Smooth muscle cell (in vitro differentiated cells): Measurements from ENCODE around the gene TMEM86A. TPM values are rescaled to one million over a fixed set of nuclear protein-coding genes. Genes with fewer than 3 reads are reported as not detected.

ENCODE experiments used
- DNase-seq: peaks from one replicate; lab custom pipeline; 2025; ENCODE audit not compliant: unreplicated experiment; lab: John Stamatoyannopoulos, UW
- H2AFZ ChIP-seq: fragments of 200-600 bp; sonication (generic); 2 replicates; pipeline ENCODE4 v1.6.0; 2016; ENCODE audit warnings: antibody characterized with exemption, low read depth, mild to moderate bottlenecking
- H3F3A ChIP-seq: fragments of 200-600 bp; sonication (generic); 2 replicates; pipeline ENCODE4 v1.6.0; 2017; ENCODE audit warnings: antibody characterized with exemption, low read depth
- H3K27ac ChIP-seq: fragments of 200-600 bp; sonication (generic); 2 replicates; pipeline ENCODE4 v1.5.1; 2016; ENCODE audit warnings: low read depth, mild to moderate bottlenecking
- H3K27me3 ChIP-seq: fragments of 200-600 bp; sonication (generic); 2 replicates; pipeline ENCODE4 v1.6.1; 2016; ENCODE audit warnings: low read depth, mild to moderate bottlenecking
- H3K36me3 ChIP-seq: fragments of 200-600 bp; sonication (generic); 2 replicates; pipeline ENCODE4 v1.5.1; 2016; ENCODE audit warnings: low read depth
- H3K4me1 ChIP-seq: fragments of 200-600 bp; sonication (generic); 2 replicates; pipeline ENCODE4 v1.5.1; 2016; ENCODE audit warnings: low read depth
- H3K4me2 ChIP-seq: fragments of 200-600 bp; sonication (generic); 2 replicates; pipeline ENCODE4 v1.6.0; 2016; ENCODE audit warnings: mild to moderate bottlenecking
- H3K4me3 ChIP-seq: fragments of 200-600 bp; sonication (generic); 2 replicates; pipeline ENCODE4 v1.5.1; 2016; ENCODE audit warnings: mild to moderate bottlenecking
- H3K79me2 ChIP-seq: fragments of 200-600 bp; sonication (generic); 2 replicates; pipeline ENCODE4 v1.6.0; 2016; ENCODE audit warnings: low read depth, mild to moderate bottlenecking
- H3K9ac ChIP-seq: fragments of 200-600 bp; sonication (generic); 2 replicates; pipeline ENCODE4 v1.6.0; 2016; ENCODE audit warnings: low read depth
- H3K9me3 ChIP-seq: fragments of 200-600 bp; sonication (generic); replicated peaks from 2 replicates; pipeline ENCODE4 v1.5.1; 2016; ENCODE audit warnings: low read depth
- H4K20me1 ChIP-seq: fragments of 200-600 bp; sonication (generic); 2 replicates; pipeline ENCODE4 v1.6.0; 2016; ENCODE audit warnings: low read depth
- WGBS: methylation state at CpG from one replicate; pipeline ENCODE4 v1.1.7; 2016; ENCODE audit warnings: low lambda C conversion rate; 5-methylcytosine and 5-hydroxymethylcytosine counted together
- polyA plus RNA-seq: library from polyadenylated mRNA; unstranded; fragments of >200 nt; fragmentation: Nextera tagmentation; extraction: Ambion mirVana; gene quantifications from 2 replicates; pipeline ENCODE4 v1.2.1, GENCODE V29; 2016
- total RNA-seq: library from RNA; depleted of rRNA; stranded (reverse); fragments of >200 nt; gene quantifications from 2 replicates; pipeline ENCODE4 v1.2.3, GENCODE V29; 2014
- TF ChIP-seq, protein P1 (sequence below): fragments of 200-600 bp; sonication (generic); IDR thresholded peaks from 2 replicates; pipeline ENCODE4 v1.5.1; 2017; ENCODE audit warnings: borderline replicate concordance, mild to moderate bottlenecking, antibody characterized with exemption; ENCODE audit not compliant: insufficient read depth, poor library complexity, severe bottlenecking

TMEM86A gene
- total and polyA plus RNA-seq, 2 experiments from 2014 or later: 1.2 to 2.6 TPM

DNA sequence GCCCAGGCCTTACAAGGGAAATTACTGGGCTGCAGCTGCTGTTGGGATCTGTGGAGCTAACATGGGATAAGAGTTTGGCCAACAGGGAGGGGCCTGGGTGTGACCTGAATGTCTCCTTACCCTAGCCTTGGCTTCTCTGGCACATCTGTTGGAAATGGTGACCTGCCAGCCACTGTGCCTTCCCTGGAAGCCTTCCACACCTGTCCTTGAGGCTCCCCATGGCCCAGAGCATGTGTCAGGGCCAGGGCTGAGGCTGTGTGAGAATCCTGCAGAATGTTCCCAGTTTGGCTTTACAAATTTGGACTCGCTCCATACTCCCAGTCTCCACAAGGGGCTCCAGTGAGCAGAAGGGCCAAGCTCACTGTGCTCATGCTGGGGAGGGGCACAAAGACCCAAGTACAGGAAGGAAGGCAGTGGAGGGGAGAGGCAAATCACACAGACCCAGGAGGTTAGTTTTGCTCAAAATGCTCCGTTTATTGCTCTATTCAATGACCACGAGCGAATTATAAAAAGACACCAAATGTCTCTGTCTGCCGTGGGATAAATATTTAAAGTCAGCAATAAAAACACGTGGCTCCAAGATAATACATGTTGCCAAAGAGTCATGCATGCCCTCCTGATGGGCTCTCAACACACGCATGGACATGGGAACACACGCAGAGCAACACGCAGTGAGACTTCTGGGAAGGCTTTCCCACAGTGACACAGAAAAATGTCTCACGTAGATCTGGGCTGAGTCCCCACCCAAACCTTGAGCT is 29.1 kb downstream of the TMEM86A start:
- H2AFZ ChIP-seq: no peak overlapping the region
- no peaks in the 10 kb centered on the region for H3K9me3 ChIP-seq
- no peaks in the 10 kb centered on the region for H3K36me3 ChIP-seq
- no peaks in the 10 kb centered on the region for H4K20me1 ChIP-seq
- no peaks in the 10 kb centered on the region for H3K27me3 ChIP-seq
- no peak overlapping the region for H3K4me2 ChIP-seq
- 54% methylated on average over 10 of the region's 10 CpGs for WGBS
- H3K79me2 ChIP-seq: no peaks in the 10 kb centered on the region
- DNase-seq: no peak
- no peak overlapping the region for H3K27ac ChIP-seq
- H3K4me1 ChIP-seq: no peaks in the 10 kb centered on the region
- no peaks in the 10 kb centered on the region for H3F3A ChIP-seq
- TF ChIP-seq, protein P1, sequence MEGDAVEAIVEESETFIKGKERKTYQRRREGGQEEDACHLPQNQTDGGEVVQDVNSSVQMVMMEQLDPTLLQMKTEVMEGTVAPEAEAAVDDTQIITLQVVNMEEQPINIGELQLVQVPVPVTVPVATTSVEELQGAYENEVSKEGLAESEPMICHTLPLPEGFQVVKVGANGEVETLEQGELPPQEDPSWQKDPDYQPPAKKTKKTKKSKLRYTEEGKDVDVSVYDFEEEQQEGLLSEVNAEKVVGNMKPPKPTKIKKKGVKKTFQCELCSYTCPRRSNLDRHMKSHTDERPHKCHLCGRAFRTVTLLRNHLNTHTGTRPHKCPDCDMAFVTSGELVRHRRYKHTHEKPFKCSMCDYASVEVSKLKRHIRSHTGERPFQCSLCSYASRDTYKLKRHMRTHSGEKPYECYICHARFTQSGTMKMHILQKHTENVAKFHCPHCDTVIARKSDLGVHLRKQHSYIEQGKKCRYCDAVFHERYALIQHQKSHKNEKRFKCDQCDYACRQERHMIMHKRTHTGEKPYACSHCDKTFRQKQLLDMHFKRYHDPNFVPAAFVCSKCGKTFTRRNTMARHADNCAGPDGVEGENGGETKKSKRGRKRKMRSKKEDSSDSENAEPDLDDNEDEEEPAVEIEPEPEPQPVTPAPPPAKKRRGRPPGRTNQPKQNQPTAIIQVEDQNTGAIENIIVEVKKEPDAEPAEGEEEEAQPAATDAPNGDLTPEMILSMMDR: peak; percentile 63
- H3K4me3 ChIP-seq: no peak overlapping the region
- H3K9ac ChIP-seq: no peak overlapping the region

DNA sequence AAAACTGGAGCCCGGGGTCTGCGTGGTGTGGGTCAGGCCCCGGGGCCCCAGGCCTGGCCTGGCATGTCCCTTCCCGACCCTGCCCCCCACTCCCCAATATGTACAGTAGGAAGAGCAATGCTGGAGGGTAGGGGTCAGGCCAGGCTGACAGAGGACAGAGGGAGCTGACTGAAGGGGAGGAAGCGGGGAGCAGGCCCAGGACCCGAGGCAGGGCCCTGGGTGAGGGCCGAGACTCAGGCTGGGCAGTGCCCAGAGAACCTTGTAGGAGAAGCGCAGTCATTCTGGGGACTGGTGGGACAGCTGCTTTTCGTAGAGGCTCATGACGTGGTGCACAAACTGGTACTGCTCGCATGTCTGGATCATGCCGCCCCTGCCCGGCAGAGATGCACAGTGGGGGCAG is 30.1 kb downstream of the TMEM86A start:
- H3K9ac ChIP-seq: no peak overlapping the region
- WGBS: 91% methylated on average over 13 of the region's 13 CpGs
- no peaks in the 10 kb centered on the region for H3F3A ChIP-seq
- no peaks in the 10 kb centered on the region for H3K4me1 ChIP-seq
- no peaks in the 10 kb centered on the region for H3K27me3 ChIP-seq
- no peak overlapping the region for H3K27ac ChIP-seq
- H3K4me2 ChIP-seq: no peak overlapping the region
- no peak overlapping the region for H2AFZ ChIP-seq
- no peak overlapping the region for H3K4me3 ChIP-seq
- no peak for DNase-seq
- TF ChIP-seq, protein P1: no peak
- no peaks in the 10 kb centered on the region for H4K20me1 ChIP-seq
- H3K36me3 ChIP-seq: no peaks in the 10 kb centered on the region
- no peaks in the 10 kb centered on the region for H3K79me2 ChIP-seq
- no peaks in the 10 kb centered on the region for H3K9me3 ChIP-seq

DNA sequence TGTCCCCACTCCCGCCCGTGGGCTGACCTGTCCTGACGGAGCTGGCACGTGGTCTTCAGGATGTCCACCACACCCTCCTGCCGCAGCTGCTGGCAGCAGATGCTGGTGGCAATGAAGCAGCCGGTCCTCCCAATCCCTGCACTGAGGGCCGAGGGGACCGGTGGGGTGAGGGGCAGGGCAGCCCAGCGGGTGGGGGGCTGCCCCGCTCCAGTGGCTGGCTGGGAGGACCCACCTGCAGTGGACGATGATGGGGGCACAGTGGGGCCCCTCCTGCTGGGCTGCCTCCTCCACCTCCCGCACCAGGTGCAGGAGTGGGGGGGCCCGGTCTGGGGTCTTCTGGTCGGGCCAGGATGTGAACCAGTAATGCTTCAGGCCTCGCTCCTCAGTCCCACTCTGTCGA is 30.8 kb downstream of the TMEM86A start:
- H4K20me1 ChIP-seq: no peaks in the 10 kb centered on the region
- H2AFZ ChIP-seq: no peak overlapping the region
- no peak overlapping the region for H3K4me3 ChIP-seq
- H3K9me3 ChIP-seq: no peaks in the 10 kb centered on the region
- H3K9ac ChIP-seq: no peak overlapping the region
- DNase-seq: no peak
- no peaks in the 10 kb centered on the region for H3K79me2 ChIP-seq
- H3K4me2 ChIP-seq: no peak overlapping the region
- WGBS: 95% methylated on average over 16 of the region's 16 CpGs
- no peaks in the 10 kb centered on the region for H3F3A ChIP-seq
- no peaks in the 10 kb centered on the region for H3K27me3 ChIP-seq
- H3K4me1 ChIP-seq: no peaks in the 10 kb centered on the region
- no peaks in the 10 kb centered on the region for H3K36me3 ChIP-seq
- H3K27ac ChIP-seq: no peak overlapping the region
- TF ChIP-seq, protein P1: no peak

DNA sequence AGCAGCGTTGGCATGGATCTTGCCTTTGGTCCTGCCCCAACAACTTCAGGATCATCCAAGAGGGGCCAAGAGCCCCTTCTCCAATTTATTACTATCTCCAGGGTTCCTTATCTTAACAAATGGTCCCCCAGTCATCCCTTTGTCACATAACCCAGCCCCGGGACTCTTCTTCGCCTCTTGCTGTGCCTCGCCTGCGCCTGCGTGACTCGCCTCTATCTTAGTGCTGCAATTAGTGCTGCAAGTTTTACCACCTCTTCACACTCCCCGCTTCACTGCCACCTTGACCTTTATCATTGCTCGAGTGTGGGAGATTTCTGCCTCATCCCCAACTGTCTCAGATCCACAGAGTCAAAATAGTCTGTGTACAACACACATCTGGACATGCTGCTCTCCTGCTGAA is 31.4 kb downstream of the TMEM86A start:
- Histone ChIP-seq H3K4me2 (no peak overlapping the region), H3K36me3 (no peaks in the 10 kb centered on the region), H3F3A (no peaks in the 10 kb centered on the region), H3K9me3 (no peaks in the 10 kb centered on the region), H2AFZ (no peak overlapping the region), H3K4me3 (no peak overlapping the region), H3K27me3 (no peaks in the 10 kb centered on the region), H3K27ac (no peak overlapping the region), H3K4me1 (no peaks in the 10 kb centered on the region), H3K79me2 (no peaks in the 10 kb centered on the region), H3K9ac (no peak overlapping the region), H4K20me1 (no peaks in the 10 kb centered on the region)
- TF ChIP-seq, protein P1: no peak
- WGBS: 91% methylated on average over 9 of the region's 9 CpGs
- DNase-seq: no peak
